Kidney (tissue), 14 donors: ENCODE results near the gene LUZP1. TPM values are rescaled to one million over a fixed set of nuclear protein-coding genes. Genes with fewer than 3 reads are reported as not detected.
"Not testable (repeated sequence)": the region's sequence is repeated elsewhere in the genome, so short reads cannot be mapped to it uniquely, and the experiment has no call there.

Experiments used
- DNase-seq, 5 donors: peaks; one replicate each; pipeline ENCODE4 v3.0.0-alpha.2; 2013 to 2020
- FAIRE-seq: peaks from 2 replicates; lab custom pipeline; 2012; peaks lifted over from hg19 to GRCh38; lab: Jason Lieb, UNC
- H3K27ac ChIP-seq, 2 donors: one replicate each; pipeline ENCODE4 v1.7.0; 2013; ENCODE audit warnings: low read depth in 2 of 2, low read length in 2 of 2, inconsistent platforms in 1 of 2
- H3K27me3 ChIP-seq: one replicate; pipeline ENCODE4 v1.7.1; 2013; ENCODE audit warnings: low read length, inconsistent platforms; ENCODE audit not compliant: control insufficient read depth, insufficient read depth
- H3K36me3 ChIP-seq, 3 donors: one replicate each; pipeline versions ENCODE4 v1.7.0 to v1.7.1; 2013; ENCODE audit warnings: low read length in 3 of 3, control low read depth in 1 of 3, inconsistent platforms in 1 of 3; ENCODE audit not compliant: insufficient read depth in 3 of 3, control insufficient read depth in 2 of 3
- H3K4me1 ChIP-seq, 3 donors: one replicate each; pipeline versions ENCODE4 v1.7.0 to v1.7.1; 2013; ENCODE audit warnings: low read length in 3 of 3, inconsistent platforms in 1 of 3, low read depth in 1 of 3; ENCODE audit not compliant: control insufficient read depth in 2 of 3, insufficient read depth in 2 of 3
- H3K4me3 ChIP-seq, 3 donors: one replicate each; pipeline versions ENCODE4 v1.7.0 to v1.8.1; 2013; ENCODE audit warnings: low read length in 3 of 3, control low read depth in 1 of 3, inconsistent platforms in 1 of 3
- H3K9ac ChIP-seq, 3 donors: one replicate each; pipeline versions ENCODE4 v1.7.0 to v1.7.1; 2013; ENCODE audit warnings: low read length in 3 of 3, control low read depth in 1 of 3, inconsistent platforms in 1 of 3
- H3K9me3 ChIP-seq, 3 donors: one replicate each; pipeline versions ENCODE4 v1.7.0 to v1.7.1; 2013; ENCODE audit warnings: low read length in 3 of 3, control low read depth in 1 of 3, inconsistent platforms in 1 of 3; ENCODE audit not compliant: control insufficient read depth in 2 of 3, insufficient read depth in 1 of 3
- intact Hi-C: fragments of 100-400 bp; cut with DNase I; formaldehyde crosslinking; loops from one replicate; pipeline ENCODE4 v1.11.1; 2022
- polyA plus RNA-seq: library from polyadenylated mRNA; stranded (reverse); fragments of 350-450 nt; fragmentation: Illumina TruSeq; extraction: RNeasy Lipid Tissue Mini Kit (QIAGEN cat#74804); gene quantifications from one replicate; pipeline ENCODE4 v1.2.3, GENCODE V29; 2014; ENCODE audit warnings: low read depth, low replicate concordance; ENCODE audit not compliant: insufficient read depth
- total RNA-seq: library from RNA; stranded (reverse); fragmentation: NEBNext Ultra II Directional; extraction: Animal tissue kit (Norgen Biotek cat#: 25700); gene quantifications from one replicate; pipeline ENCODE4 v1.2.1, GENCODE V29; 2021
- TF ChIP-seq, protein P1 (sequence below): IDR thresholded peaks from 3 replicates; pipeline ENCODE4 v1.5.1; 2012; ENCODE audit warnings: mild to moderate bottlenecking, moderate library complexity, borderline replicate concordance; ENCODE audit not compliant: insufficient read depth; ENCODE audit errors: extremely low read depth
- donor health status: control.
- donor health status: control.
- donor health status: control.
- donor health status: control.
- donor health status: control.
- donor health status: DM: yes; HTN: yes; CAD: no.
- donor health status: Normal renal cell carcinoma (clear cell type).

Gene LUZP1
- total and polyA plus RNA-seq, 2 donors from 2014 or later, result 6.7 to 39.0 TPM

GRCh38 chr1:23208527-23208926, 39.9 kb upstream of the LUZP1 start:
- TF ChIP-seq, protein P1, sequence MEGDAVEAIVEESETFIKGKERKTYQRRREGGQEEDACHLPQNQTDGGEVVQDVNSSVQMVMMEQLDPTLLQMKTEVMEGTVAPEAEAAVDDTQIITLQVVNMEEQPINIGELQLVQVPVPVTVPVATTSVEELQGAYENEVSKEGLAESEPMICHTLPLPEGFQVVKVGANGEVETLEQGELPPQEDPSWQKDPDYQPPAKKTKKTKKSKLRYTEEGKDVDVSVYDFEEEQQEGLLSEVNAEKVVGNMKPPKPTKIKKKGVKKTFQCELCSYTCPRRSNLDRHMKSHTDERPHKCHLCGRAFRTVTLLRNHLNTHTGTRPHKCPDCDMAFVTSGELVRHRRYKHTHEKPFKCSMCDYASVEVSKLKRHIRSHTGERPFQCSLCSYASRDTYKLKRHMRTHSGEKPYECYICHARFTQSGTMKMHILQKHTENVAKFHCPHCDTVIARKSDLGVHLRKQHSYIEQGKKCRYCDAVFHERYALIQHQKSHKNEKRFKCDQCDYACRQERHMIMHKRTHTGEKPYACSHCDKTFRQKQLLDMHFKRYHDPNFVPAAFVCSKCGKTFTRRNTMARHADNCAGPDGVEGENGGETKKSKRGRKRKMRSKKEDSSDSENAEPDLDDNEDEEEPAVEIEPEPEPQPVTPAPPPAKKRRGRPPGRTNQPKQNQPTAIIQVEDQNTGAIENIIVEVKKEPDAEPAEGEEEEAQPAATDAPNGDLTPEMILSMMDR, result no peak
- Histone ChIP-seq H3K4me1 (no peaks in the 10 kb centered on the region), H3K27ac (no peak overlapping the region), H3K27me3 (no peaks in the 10 kb centered on the region), H3K36me3 (no peaks in the 10 kb centered on the region), H3K9ac (no peak overlapping the region), H3K4me3 (no peak overlapping the region), H3K9me3 (no peaks in the 10 kb centered on the region)
- DNase-seq (no peak), FAIRE-seq (no peak)
- intact Hi-C loops, result no loop called here

DNA sequence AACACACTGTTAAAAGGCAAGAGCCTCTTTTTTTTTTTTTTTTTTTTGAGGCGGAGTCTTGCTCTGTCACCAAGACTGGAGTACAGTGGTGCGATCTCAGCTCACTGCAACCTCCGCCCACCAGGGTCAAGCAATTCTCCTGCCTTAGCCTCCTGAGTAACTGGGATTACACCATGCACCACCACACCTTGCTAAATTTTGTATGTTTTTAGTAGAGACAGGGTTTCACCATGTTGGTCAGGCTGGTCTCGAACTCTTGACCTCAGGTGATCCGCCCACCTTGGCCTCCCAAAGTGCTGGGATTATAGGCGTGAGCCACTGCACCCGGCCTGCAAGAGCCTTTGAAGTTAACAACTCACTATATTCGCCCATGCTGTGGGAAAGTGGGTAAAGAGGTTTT, 39.1 kb upstream of the LUZP1 start:
- H3K4me1 ChIP-seq, H3K9ac ChIP-seq, intact Hi-C loops, H3K4me3 ChIP-seq, FAIRE-seq, DNase-seq, H3K9me3 ChIP-seq, H3K36me3 ChIP-seq, H3K27ac ChIP-seq, H3K27me3 ChIP-seq: not testable (repeated sequence)

GRCh38 chr1:23202263-23202749, 33.6 kb upstream of the LUZP1 start:
- no peaks in the 10 kb centered on the region for H3K4me1 ChIP-seq
- H3K9ac ChIP-seq, result no peak overlapping the region
- no peak overlapping the region for H3K27ac ChIP-seq
- FAIRE-seq, result no peak
- DNase-seq, result no peak
- H3K9me3 ChIP-seq, result no peaks in the 10 kb centered on the region
- no peaks in the 10 kb centered on the region for H3K27me3 ChIP-seq
- intact Hi-C loops, result no loop called here
- no peaks in the 10 kb centered on the region for H3K36me3 ChIP-seq
- H3K4me3 ChIP-seq, result no peak overlapping the region
- TF ChIP-seq, protein P1, result no peak

GRCh38 chr1:23200883-23201282, 32.2 kb upstream of the LUZP1 start:
- TF ChIP-seq, protein P1, result no peak
- DNase-seq, result no peak
- Histone ChIP-seq H3K27me3 (no peaks in the 10 kb centered on the region), H3K9me3 (no peaks in the 10 kb centered on the region), H3K36me3 (no peaks in the 10 kb centered on the region), H3K4me1 (no peaks in the 10 kb centered on the region), H3K27ac (no peak overlapping the region), H3K9ac (no peak overlapping the region), H3K4me3 (no peak overlapping the region)
- intact Hi-C loops, result no loop called here
- no peak for FAIRE-seq
